ENCODE data around the gene SNRNP200. TPM values are rescaled to one million over a fixed set of nuclear protein-coding genes. Genes with fewer than 3 reads are reported as not detected.
A peak's percentile ranks its signal among the peaks of the same experiment; 100 is the strongest.

Gene SNRNP200
- total and polyA plus RNA-seq, 2 donors (not counting 1 experiment from before 2014, with no cell fraction given), result 211 to 216 TPM

GRCh38 chr2:96256611-96257113, 48.7 kb downstream of the SNRNP200 start:
- Mint-ChIP-seq H3K27ac (peak overlapping the region; percentile 92), H3K4me1 (peaks cover 66% of the 10 kb centered on the region), H3K27me3 (no peaks in the 10 kb centered on the region), H3K4me3 (peak overlapping the region; percentile 77), H3K9me3 (ENCODE audit: insufficient read depth) (no peaks in the 10 kb centered on the region)
- H3K4me3 ChIP-seq (ENCODE audit: control extremely low read depth in 1 of 5, extremely low read depth in 1 of 5, insufficient read depth in 1 of 5, low read depth in 2 of 5, low read length in 4 of 5), result peak overlapping the region in 4 of 5 experiments; percentile 1 to 29 (median 19)
- WGBS (ENCODE audit: insufficient coverage), result 5% methylated on average over 3 of the region's 6 CpGs
- peak overlapping the region; percentile 18 for H2AFZ ChIP-seq (ENCODE audit: insufficient read depth, low read depth, low read length, poor library complexity, severe bottlenecking)
- H3K9ac ChIP-seq (ENCODE audit: low read length), result peak overlapping the region; percentile 12
- peak overlapping the region; percentile 58 for H3K4me2 ChIP-seq (replicated peaks; ENCODE audit: low read depth, low read length, poor library complexity, severe bottlenecking)
- ATAC-seq (ENCODE audit: low read depth) (no peak), DNase-seq (peak; percentile 54)
- CTCF ChIA-PET, result interaction anchor here (1.0 to 4.2 kb wide), 4 partner anchors 10 to 264 kb away, joined by 3 to 17 read pairs (median 7); partner anchors contain the start of genes CIAO1 and TMEM127
- intact Hi-C loops (cut with micrococcal nuclease), result no loop called here
- peaks cover 0 to 54% of the 10 kb centered on the region in 2 experiments for H3K36me3 ChIP-seq (replicated peaks in 1 of 2; ENCODE audit: control extremely low read depth in 1 of 2, control insufficient read depth in 1 of 2, extremely low read depth in 1 of 2, insufficient read depth in 2 of 2, low read length in 1 of 2)
- TF ChIP-seq CTCF (IDR thresholded peaks at IDR 0.05), result no peak
- TF ChIP-seq EZH2 (IDR thresholded peaks at IDR 0.05; ENCODE audit: borderline replicate concordance, insufficient read depth, low read depth, low read length, poor library complexity, severe bottlenecking), result no peak
- peak overlapping the region; percentile 50 to 64 for H3K27ac ChIP-seq (ENCODE audit: low read length in 2 of 2)
- H3K9me3 ChIP-seq (ENCODE audit: control extremely low read depth in 1 of 3, control insufficient read depth in 2 of 3, insufficient read depth in 1 of 3, low read length in 2 of 3), result no peaks in the 10 kb centered on the region
- H3K27me3 ChIP-seq (replicated peaks in 1 of 4; ENCODE audit: control extremely low read depth in 1 of 4, control insufficient read depth in 3 of 4, insufficient read depth in 4 of 4, low read length in 3 of 4), result no peaks in the 10 kb centered on the region
- peaks cover 27% of the 10 kb centered on the region for H4K20me1 ChIP-seq (ENCODE audit: control insufficient read depth, insufficient read depth, low read length, poor library complexity, severe bottlenecking)
- POLR2A ChIA-PET, result interaction anchor here (0.7 to 1.5 kb wide), 4 partner anchors 13 to 840 kb away, joined by 3 to 6 read pairs (median 4); partner anchors contain the start of gene STARD7
- peaks cover 64 to 74% of the 10 kb centered on the region in 2 donors for H3K4me1 ChIP-seq (ENCODE audit: control insufficient read depth in 2 of 2, insufficient read depth in 2 of 2, low read length in 2 of 2)
- H3K79me2 ChIP-seq (ENCODE audit: control insufficient read depth, insufficient read depth, low read length), result peaks cover 77% of the 10 kb centered on the region

GRCh38 chr2:96254571-96254970, 50.8 kb downstream of the SNRNP200 start:
- H3K9ac ChIP-seq (ENCODE audit: low read length), result no peak overlapping the region
- peaks cover 57% of the 10 kb centered on the region for H3K79me2 ChIP-seq (ENCODE audit: control insufficient read depth, insufficient read depth, low read length)
- peak overlapping the region; percentile 59 for H3K27ac Mint-ChIP-seq
- H3K27me3 ChIP-seq (replicated peaks in 1 of 4; ENCODE audit: control extremely low read depth in 1 of 4, control insufficient read depth in 3 of 4, insufficient read depth in 4 of 4, low read length in 3 of 4), result no peaks in the 10 kb centered on the region
- peaks cover 47 to 53% of the 10 kb centered on the region in 2 donors for H3K4me1 ChIP-seq (ENCODE audit: control insufficient read depth in 2 of 2, insufficient read depth in 2 of 2, low read length in 2 of 2)
- peak overlapping the region; percentile 12 for H3K4me2 ChIP-seq (replicated peaks; ENCODE audit: low read depth, low read length, poor library complexity, severe bottlenecking)
- POLR2A ChIA-PET, result no interaction called here
- no peak for ATAC-seq (ENCODE audit: low read depth)
- H3K36me3 ChIP-seq (replicated peaks in 1 of 2; ENCODE audit: control extremely low read depth in 1 of 2, control insufficient read depth in 1 of 2, extremely low read depth in 1 of 2, insufficient read depth in 2 of 2, low read length in 1 of 2), result peaks cover 0 to 70% of the 10 kb centered on the region in 2 experiments
- CTCF ChIA-PET, result interaction anchor here (0.6 to 4.2 kb wide), 6 partner anchors 8 to 262 kb away, joined by 3 to 17 read pairs (median 7); no protein-coding TSS in a partner anchor
- no peaks in the 10 kb centered on the region for H3K9me3 Mint-ChIP-seq (ENCODE audit: insufficient read depth)
- H4K20me1 ChIP-seq (ENCODE audit: control insufficient read depth, insufficient read depth, low read length, poor library complexity, severe bottlenecking), result peaks cover 11% of the 10 kb centered on the region
- no peak overlapping the region for H3K4me3 ChIP-seq (ENCODE audit: control extremely low read depth in 1 of 5, extremely low read depth in 1 of 5, insufficient read depth in 1 of 5, low read depth in 2 of 5, low read length in 4 of 5)
- intact Hi-C loops (cut with micrococcal nuclease), result no loop called here
- H3K27ac ChIP-seq (ENCODE audit: low read length in 2 of 2), result peak overlapping the region in 1 of 2 donors; percentile 64
- peaks cover 46% of the 10 kb centered on the region for H3K4me1 Mint-ChIP-seq
- H3K9me3 ChIP-seq (ENCODE audit: control extremely low read depth in 1 of 3, control insufficient read depth in 2 of 3, insufficient read depth in 1 of 3, low read length in 2 of 3), result no peaks in the 10 kb centered on the region
- no peak overlapping the region for H2AFZ ChIP-seq (ENCODE audit: insufficient read depth, low read depth, low read length, poor library complexity, severe bottlenecking)
- no peak for DNase-seq
- TF ChIP-seq EZH2 (IDR thresholded peaks at IDR 0.05; ENCODE audit: borderline replicate concordance, insufficient read depth, low read depth, low read length, poor library complexity, severe bottlenecking), result no peak
- TF ChIP-seq CTCF (IDR thresholded peaks at IDR 0.05), result no peak
- WGBS (ENCODE audit: insufficient coverage), result 39% methylated on average over 9 of the region's 11 CpGs
- no peaks in the 10 kb centered on the region for H3K27me3 Mint-ChIP-seq
- H3K4me3 Mint-ChIP-seq, result no peak overlapping the region
